ENCODE data around the gene KLK10.

DNA sequence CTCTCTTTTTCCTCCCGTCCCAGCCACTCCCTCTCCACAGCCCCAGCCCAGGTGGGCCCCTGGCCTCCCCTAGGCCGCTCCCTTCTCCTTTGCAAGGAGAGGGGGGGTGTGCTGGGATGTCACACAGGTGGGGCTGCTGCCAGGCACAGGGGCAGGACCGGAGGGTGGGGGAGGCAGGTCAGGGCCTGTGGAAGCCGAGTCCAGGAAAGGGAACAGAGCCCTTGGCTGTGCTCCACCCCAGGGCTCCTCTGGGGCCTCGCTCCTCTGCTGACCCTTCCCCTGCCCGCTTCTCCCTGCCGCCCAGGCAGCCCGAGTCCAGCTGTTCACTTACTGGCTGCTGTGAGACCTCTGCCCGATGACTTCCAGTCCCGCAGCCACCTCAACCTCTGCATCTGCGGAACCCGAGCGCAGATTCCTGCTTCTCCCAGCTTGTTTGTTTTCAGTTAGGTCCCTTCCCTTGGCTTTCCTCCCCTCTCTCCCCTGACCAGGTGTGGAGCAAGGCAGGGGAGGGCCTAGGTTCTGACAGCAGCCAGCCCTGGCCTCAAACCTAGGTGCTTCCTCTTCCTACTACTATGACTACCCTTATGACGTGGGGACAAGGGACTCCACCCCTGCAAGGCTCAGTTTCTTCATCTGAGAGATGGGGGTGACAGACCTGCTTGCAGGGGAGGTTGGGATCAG is 7.8 kb upstream of the KLK10 start:
- TF ChIP-seq, protein P1, sequence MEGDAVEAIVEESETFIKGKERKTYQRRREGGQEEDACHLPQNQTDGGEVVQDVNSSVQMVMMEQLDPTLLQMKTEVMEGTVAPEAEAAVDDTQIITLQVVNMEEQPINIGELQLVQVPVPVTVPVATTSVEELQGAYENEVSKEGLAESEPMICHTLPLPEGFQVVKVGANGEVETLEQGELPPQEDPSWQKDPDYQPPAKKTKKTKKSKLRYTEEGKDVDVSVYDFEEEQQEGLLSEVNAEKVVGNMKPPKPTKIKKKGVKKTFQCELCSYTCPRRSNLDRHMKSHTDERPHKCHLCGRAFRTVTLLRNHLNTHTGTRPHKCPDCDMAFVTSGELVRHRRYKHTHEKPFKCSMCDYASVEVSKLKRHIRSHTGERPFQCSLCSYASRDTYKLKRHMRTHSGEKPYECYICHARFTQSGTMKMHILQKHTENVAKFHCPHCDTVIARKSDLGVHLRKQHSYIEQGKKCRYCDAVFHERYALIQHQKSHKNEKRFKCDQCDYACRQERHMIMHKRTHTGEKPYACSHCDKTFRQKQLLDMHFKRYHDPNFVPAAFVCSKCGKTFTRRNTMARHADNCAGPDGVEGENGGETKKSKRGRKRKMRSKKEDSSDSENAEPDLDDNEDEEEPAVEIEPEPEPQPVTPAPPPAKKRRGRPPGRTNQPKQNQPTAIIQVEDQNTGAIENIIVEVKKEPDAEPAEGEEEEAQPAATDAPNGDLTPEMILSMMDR (conservative IDR thresholded peaks at IDR 0.05) = no peak
- TF ChIP-seq EZH2 (IDR thresholded peaks at IDR 0.05; ENCODE audit: low read depth) = no peak

Data from PC-9 (cell line).